Erythroblast (primary cell): ENCODE measurements around the gene SST.

Experiments used
- GATA1 ChIP-seq: IDR thresholded peaks from 2 replicates; pipeline ENCODE4 v1.6.1; 2011; ENCODE audit warnings: low read depth, mild to moderate bottlenecking, control low read depth, low read length, moderate library complexity
- POLR2A ChIP-seq: IDR thresholded peaks from 2 replicates; pipeline ENCODE4 v1.6.1; 2011; ENCODE audit warnings: mild to moderate bottlenecking, low read length

- TF ChIP-seq POLR2A (no peak), GATA1 (no peak)
Observed at GRCh38 chr3:187646906-187647660, 23.1 kb downstream of the SST start.
